B cell (primary cell): ENCODE results near the gene MAML3.

ENCODE experiments used
- CTCF ChIP-seq: fragments of 200-600 bp; IDR thresholded peaks from one replicate; pipeline ENCODE4 v1.8.0; 2022; ENCODE audit warnings: antibody characterized with exemption, mild to moderate bottlenecking
- EZH2 ChIP-seq: IDR thresholded peaks from 2 replicates; pipeline ENCODE4 v1.6.1; 2012; ENCODE audit warnings: borderline replicate concordance, low read depth, mild to moderate bottlenecking, moderate library complexity, low read length; ENCODE audit not compliant: insufficient read depth, poor library complexity, severe bottlenecking

- TF ChIP-seq CTCF (no peak), EZH2 (no peak)
Measured at GRCh38 chr4:139851639-139852038, 302.3 kb downstream of the MAML3 start.
